ENCODE data around the gene DNAH10. TPM values are rescaled to one million over a fixed set of nuclear protein-coding genes. Genes with fewer than 3 reads are reported as not detected.

DNAH10 gene
- total RNA-seq, 4 donors from 2014 or later, result 0.18 to 0.65 TPM; not detected in 2

DNA sequence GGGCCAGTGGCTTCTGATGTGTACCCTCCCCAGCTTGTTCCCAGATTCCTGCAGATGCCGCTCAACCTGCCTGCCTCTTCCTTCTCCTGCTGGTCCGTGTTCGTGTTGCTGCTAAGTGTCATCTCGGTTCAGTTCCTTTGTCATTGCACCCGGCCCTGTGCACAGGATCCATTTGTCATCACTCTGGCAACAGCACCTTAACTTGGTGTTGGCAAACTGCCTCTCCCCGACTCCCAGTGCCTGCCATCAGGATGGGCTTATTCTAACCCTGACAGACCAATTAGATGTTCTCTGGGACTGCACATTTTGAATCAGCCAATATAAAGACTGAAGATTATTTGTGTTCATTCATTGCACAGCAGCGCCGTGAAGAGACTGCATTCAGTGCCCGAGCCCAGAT is 137.3 kb downstream of the DNAH10 start:
- Histone ChIP-seq H3K27ac (no peak overlapping the region), H3K4me1 (no peaks in the 10 kb centered on the region), H3K27me3 (peaks cover 0 to 20% (median 6%) of the 10 kb centered on the region in 3 donors), H3K4me3 (no peak overlapping the region), H3K9me3 (no peaks in the 10 kb centered on the region), H3K36me3 (no peaks in the 10 kb centered on the region)
- in situ Hi-C loops (cut with MboI; ENCODE audit: low sequenced_read_pairs in 4 of 4), result no loop called here
- intact Hi-C loops (cut with DNase I; ENCODE audit: low total_unique reads), result no loop called here
- no peak for ATAC-seq
- no peak for DNase-seq
- no peak for TF ChIP-seq POLR2A (IDR thresholded peaks at IDR 0.05)
- TF ChIP-seq, protein P1, sequence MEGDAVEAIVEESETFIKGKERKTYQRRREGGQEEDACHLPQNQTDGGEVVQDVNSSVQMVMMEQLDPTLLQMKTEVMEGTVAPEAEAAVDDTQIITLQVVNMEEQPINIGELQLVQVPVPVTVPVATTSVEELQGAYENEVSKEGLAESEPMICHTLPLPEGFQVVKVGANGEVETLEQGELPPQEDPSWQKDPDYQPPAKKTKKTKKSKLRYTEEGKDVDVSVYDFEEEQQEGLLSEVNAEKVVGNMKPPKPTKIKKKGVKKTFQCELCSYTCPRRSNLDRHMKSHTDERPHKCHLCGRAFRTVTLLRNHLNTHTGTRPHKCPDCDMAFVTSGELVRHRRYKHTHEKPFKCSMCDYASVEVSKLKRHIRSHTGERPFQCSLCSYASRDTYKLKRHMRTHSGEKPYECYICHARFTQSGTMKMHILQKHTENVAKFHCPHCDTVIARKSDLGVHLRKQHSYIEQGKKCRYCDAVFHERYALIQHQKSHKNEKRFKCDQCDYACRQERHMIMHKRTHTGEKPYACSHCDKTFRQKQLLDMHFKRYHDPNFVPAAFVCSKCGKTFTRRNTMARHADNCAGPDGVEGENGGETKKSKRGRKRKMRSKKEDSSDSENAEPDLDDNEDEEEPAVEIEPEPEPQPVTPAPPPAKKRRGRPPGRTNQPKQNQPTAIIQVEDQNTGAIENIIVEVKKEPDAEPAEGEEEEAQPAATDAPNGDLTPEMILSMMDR (IDR thresholded peaks at IDR 0.05 in 4 of 5, conservative IDR thresholded peaks at IDR 0.05 in 1 of 5), result no peak

DNA sequence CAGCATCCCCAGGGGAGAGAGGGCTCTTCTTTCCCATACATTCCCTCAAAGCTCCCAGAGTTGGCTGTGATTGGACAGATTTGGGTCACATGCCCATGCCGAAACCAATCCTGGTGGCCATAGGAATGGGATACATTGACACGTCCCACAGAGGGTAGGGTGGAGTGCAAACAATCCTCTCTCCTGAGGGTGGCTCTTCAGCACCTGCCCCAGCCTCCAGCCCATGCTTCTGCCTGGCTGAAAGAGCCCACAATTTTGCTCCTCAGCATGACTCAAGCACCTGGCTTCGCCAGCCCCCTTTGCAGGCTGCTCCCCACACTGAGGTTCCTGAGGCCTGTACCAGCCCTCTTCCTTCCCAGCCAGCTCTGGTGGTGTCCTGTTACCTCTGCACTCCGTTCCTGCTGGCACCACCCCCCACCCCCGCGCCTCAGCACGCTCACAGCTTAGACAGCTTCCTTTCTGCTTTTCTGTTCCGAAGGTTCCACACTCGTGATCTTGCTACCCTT is 138.8 kb downstream of the DNAH10 start:
- Histone ChIP-seq H3K9me3 (no peaks in the 10 kb centered on the region), H3K27ac (no peak overlapping the region), H3K27me3 (peaks cover 0 to 17% (median 6%) of the 10 kb centered on the region in 3 donors), H3K36me3 (no peaks in the 10 kb centered on the region), H3K4me1 (no peaks in the 10 kb centered on the region), H3K4me3 (no peak overlapping the region)
- intact Hi-C loops (cut with DNase I; ENCODE audit: low total_unique reads), result no loop called here
- DNase-seq, result no peak
- no peak for TF ChIP-seq POLR2A (IDR thresholded peaks at IDR 0.05)
- TF ChIP-seq, protein P1 (IDR thresholded peaks at IDR 0.05 in 4 of 5, conservative IDR thresholded peaks at IDR 0.05 in 1 of 5), result no peak
- in situ Hi-C loops (cut with MboI; ENCODE audit: low sequenced_read_pairs in 4 of 4), result loop anchor here in 1 of 4 donors (10.0 kb wide), 2 partner anchors 84 to 134 kb away; no protein-coding TSS in a partner anchor
- ATAC-seq, result no peak

DNA sequence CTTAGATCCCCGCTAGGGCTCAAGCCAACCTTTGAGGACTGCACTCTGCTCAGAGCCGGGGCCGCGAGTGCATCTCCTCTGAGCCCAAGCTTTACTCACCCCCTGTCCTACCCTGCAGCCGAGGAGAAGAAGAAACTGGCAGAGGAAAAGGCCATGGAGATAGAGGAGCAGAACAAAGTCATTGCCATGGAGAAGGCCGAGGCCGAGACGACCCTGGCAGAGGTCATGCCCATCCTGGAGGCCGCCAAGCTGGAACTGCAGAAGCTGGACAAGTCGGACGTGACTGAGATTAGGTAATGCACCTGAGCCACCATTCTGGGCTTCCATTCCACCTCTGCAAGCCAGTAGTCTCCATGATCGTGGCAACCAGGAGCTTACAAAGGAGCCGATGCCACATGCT is 140.7 kb downstream of the DNAH10 start:
- no peak for DNase-seq
- no peaks in the 10 kb centered on the region for H3K4me1 ChIP-seq
- intact Hi-C loops (cut with DNase I; ENCODE audit: low total_unique reads), result no loop called here
- in situ Hi-C loops (cut with MboI; ENCODE audit: low sequenced_read_pairs in 4 of 4), result loop anchor here in 1 of 4 donors (10.0 kb wide), 2 partner anchors 82 to 132 kb away; no protein-coding TSS in a partner anchor
- H3K36me3 ChIP-seq, result no peaks in the 10 kb centered on the region
- no peak for TF ChIP-seq POLR2A (IDR thresholded peaks at IDR 0.05)
- TF ChIP-seq, protein P1 (IDR thresholded peaks at IDR 0.05 in 4 of 5, conservative IDR thresholded peaks at IDR 0.05 in 1 of 5), result no peak
- no peak overlapping the region for H3K27ac ChIP-seq
- no peak overlapping the region for H3K4me3 ChIP-seq
- no peak for ATAC-seq
- no peaks in the 10 kb centered on the region for H3K9me3 ChIP-seq
- H3K27me3 ChIP-seq, result peaks cover 0 to 17% (median 4%) of the 10 kb centered on the region in 3 donors

DNA sequence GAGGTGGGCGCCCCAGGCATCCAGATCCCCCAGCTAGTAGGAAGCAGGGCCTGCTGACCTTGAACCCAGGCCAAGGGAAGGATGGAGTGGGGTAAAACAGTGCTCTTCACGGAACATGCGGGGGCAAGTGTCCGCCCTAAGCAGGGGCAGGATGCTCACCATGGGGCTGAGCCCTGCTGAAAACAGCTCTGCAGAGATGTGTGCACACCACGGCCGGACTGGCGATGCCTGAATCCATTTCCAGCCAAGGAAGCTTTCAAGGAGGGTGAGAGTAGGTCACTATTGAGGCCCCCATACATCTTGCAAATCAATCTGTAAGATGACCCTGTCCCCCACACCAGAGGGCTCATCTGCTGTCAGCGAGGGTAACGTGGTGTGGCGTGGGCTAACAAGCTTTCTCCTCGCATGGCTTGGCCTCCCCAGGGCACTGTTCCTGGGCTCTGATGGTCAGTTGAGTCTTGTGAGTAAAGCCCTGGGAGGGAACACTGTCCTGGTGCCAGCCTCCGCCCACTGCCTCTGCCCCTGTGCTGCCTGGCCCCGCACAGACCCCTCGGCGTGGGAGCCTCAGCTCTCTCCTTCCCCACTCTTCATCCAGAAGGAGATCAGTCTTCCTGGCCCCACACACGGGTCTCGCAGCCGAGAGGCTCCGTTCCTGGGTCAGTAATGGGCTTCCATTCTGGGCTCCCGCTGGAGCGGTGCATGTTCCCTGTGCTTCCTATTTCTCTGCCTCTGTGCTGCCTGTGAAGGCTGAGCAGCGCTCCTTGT is 141.4 kb downstream of the DNAH10 start:
- TF ChIP-seq, protein P1 (IDR thresholded peaks at IDR 0.05 in 4 of 5, conservative IDR thresholded peaks at IDR 0.05 in 1 of 5), result no peak
- no peak for TF ChIP-seq POLR2A (IDR thresholded peaks at IDR 0.05)
- DNase-seq (no peak), ATAC-seq (no peak)
- in situ Hi-C loops (cut with MboI; ENCODE audit: low sequenced_read_pairs in 4 of 4), result loop anchor here in 1 of 4 donors (10.0 kb wide), 2 partner anchors 81 to 131 kb away; no protein-coding TSS in a partner anchor
- Histone ChIP-seq H3K27me3 (peaks cover 0 to 10% (median 0%) of the 10 kb centered on the region in 3 donors), H3K4me3 (no peak overlapping the region), H3K36me3 (no peaks in the 10 kb centered on the region), H3K27ac (no peak overlapping the region), H3K9me3 (no peaks in the 10 kb centered on the region), H3K4me1 (no peaks in the 10 kb centered on the region)
- intact Hi-C loops (cut with DNase I; ENCODE audit: low total_unique reads), result no loop called here
